LNCaP clone FGC (cell line): ENCODE results near the gene TAB2.

Source experiments
- DNase-seq: peaks from one replicate; pipeline ENCODE4 v3.0.0-alpha.2; 2011; ENCODE audit warnings: low read depth
- H3K4me3 ChIP-seq: 2 replicates; pipeline ENCODE4 v1.5.1; 2011; ENCODE audit warnings: mild to moderate bottlenecking, low read depth, low read length, control low read depth
- CTCF ChIP-seq: IDR thresholded peaks from 2 replicates; pipeline ENCODE4 v1.5.1; 2012; ENCODE audit warnings: mild to moderate bottlenecking; ENCODE audit not compliant: control insufficient read depth, insufficient read depth; ENCODE audit errors: extremely low read depth

The TAB2 gene

GRCh38 chr6:149387779-149388512, 70.4 kb downstream of the TAB2 start:
- peak; percentile 93 for DNase-seq
- TF ChIP-seq CTCF: no peak
- peak overlapping the region; percentile 14; the same call in 1 of the 2 replicates for H3K4me3 ChIP-seq

- no peak overlapping the region for H3K4me3 ChIP-seq
- DNase-seq: no peak
- TF ChIP-seq CTCF: no peak
Observed at GRCh38 chr6:149389509-149390297, 72.2 kb downstream of the TAB2 start.

GRCh38 chr6:149392093-149392492, 74.6 kb downstream of the TAB2 start:
- no peak overlapping the region for H3K4me3 ChIP-seq
- TF ChIP-seq CTCF: no peak

GRCh38 chr6:149392535-149392934, 75.0 kb downstream of the TAB2 start:
- DNase-seq: no peak
- no peak overlapping the region for H3K4me3 ChIP-seq
- TF ChIP-seq CTCF: no peak

More at GRCh38 chr6:149392093-149392492, 74.6 kb downstream of the TAB2 start:
- no peak for DNase-seq

GRCh38 chr6:149393002-149393679, 75.6 kb downstream of the TAB2 start:
- H3K4me3 ChIP-seq: no peak overlapping the region
- DNase-seq: no peak
- no peak for TF ChIP-seq CTCF

- DNase-seq: no peak
Observed at GRCh38 chr6:149395185-149395584, 77.7 kb downstream of the TAB2 start.

More at GRCh38 chr6:149395185-149395584, 77.7 kb downstream of the TAB2 start:
- no peak overlapping the region for H3K4me3 ChIP-seq
- no peak for TF ChIP-seq CTCF
